GM21737 (cell line): ENCODE data around the gene OSBP2.

Source experiments
- ATAC-seq: cut with Tn5 transposase; IDR thresholded peaks from one replicate; pipeline ENCODE4 v1.9.1; 2021; ENCODE audit warnings: mild to moderate bottlenecking, moderate library complexity; ENCODE audit not compliant: unreplicated experiment

OSBP2 gene

DNA sequence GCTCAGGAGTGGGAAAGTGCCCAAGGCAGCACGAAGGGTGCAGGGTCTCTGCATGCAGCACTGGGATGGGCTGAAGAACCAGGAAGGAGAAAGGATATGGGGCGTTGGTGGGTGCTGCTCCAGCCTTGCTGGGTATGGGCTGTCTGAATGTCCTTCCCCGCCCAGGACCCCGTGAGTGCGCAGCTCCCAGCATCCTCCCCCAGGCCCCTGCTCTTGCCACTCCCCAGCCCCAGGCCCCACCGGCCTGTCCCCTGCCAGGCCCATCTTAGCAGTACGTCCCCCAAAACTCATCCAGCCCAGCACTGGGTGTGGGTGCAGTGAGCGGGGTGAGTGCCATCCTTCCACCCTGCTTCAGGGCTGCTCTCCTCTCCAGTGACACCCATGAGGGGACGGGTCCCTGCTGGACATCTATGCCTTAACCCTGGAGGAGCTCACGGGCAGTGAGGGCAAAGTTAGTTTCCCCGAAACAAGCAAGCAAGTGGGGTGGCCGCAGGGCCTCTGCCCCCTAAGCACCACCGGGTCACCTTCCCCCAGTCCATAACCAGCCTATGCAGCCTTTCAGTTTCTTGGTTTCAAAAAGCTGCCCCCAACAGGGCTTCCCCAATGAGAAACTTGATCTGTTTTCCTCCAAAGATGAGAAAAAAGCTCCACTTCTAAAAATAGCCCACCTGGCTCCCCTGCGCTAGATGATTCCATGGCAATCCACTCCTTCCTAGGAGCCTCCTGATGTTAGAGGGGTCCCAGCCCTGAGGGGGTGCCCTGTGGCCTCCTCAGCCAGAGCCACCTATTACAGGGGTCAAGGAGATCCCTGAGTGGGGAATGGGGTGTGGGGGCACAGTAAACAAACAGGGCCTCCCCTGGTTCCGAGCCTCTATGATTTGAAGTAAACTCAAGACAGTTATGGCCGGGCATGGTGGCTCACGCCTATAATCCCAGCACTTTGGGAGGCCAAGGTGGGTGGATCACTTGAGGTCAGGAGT is 170.1 kb downstream of the OSBP2 start:
- ATAC-seq = no peak

DNA sequence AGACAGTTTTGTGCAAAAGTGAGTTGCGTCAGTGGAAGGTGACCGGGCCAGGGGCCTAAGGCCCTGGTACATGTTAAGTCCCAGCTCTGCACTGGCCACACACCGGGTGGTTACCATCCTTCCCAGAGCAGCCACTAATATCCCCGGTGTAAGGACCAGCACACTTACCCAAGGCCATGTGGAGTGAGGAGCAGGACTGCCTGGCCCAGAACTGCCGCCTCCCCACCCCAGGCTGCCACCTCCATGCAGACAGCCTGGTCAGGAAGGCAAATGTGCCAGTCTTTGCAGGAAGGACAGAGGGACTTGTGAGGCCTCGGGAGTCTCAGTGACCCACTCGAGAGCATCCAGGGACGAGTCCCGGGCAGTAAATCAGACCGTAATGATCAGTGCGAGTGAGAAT is 171.0 kb downstream of the OSBP2 start:
- ATAC-seq = no peak

DNA sequence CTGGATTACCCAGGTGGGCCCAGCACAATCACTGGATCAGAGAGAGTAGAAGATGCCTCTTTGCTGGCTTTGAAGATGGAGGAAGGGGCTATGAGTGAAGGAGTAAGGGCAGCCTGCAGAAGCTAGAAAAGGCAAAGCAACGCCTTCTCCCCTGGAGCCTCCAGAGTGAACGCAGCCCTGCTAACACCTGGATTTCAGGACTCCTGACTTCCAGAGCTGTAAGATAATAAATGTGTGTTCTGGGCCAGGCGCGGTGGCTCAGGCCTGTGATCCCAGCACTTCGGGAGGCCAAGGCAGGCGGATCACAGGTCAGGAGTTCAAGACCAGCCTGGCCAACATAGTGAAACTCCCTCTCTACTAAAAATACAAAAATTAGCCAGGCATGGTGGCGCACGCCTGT is 171.5 kb downstream of the OSBP2 start:
- no peak for ATAC-seq

DNA sequence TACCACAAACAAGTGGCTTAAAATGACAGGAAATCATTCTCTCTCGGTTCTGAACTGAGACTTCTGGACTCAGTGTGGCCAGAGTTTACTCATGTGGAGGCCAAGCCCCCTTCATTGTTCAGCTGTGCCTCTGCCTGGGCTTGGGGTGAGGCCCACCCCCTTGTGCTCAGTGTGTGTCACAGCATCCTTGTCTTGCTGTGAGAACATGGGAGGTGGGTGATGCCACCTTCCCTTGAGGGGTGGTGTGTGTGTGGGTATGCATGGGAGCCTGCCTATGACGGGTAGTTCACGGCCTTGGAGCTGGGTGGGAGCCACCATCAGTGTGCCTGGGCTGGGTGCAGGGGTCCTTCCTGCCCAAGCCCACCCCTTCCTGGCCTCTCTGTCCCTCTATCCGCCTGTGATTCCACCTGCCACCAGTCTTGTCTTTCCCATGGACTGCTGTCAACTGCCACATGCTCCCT is 172.2 kb downstream of the OSBP2 start:
- ATAC-seq = no peak

DNA sequence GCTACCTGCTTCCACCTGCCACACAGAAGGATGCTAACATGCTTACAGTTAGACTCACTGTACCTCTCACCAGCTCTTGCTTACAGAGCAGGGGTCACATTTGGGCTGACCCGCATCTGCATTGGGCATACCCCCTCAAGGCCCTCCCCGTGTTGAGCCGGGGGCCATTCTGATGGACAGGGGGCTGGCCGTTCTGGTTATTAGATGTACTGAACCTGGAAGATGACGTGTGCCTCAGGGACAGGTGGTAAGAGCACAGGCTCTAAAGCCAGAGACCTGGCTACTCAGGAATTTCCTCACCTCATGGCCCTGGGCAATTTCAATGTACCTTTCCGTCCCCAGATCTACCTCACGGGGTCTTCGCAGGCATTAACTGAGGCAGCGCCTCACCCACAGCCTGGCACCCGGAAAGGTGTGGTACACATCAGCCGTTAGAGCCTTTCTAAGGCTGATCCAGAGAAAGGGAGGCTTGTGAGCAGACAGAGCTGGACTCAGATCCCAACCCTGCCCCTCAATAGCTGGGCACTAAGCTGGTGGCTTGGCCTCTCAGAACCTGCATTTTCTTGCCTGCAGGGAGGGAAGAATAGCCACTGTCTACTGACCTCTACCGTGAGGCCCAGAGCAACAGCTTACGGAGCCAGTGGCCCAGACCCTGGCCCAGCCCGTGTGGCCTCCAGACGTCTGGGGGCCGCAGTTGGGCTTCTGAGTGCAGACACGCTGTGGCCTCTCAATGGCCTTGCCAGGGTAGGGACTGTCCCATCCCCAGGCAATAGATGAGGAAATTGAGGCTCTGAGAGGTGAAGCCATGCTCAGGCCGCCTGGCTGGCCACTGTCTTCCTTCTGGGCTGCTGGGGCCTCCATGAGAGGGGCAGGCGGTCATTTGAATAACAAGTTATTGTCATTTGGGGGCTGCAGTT is 173.3 kb downstream of the OSBP2 start:
- no peak for ATAC-seq

DNA sequence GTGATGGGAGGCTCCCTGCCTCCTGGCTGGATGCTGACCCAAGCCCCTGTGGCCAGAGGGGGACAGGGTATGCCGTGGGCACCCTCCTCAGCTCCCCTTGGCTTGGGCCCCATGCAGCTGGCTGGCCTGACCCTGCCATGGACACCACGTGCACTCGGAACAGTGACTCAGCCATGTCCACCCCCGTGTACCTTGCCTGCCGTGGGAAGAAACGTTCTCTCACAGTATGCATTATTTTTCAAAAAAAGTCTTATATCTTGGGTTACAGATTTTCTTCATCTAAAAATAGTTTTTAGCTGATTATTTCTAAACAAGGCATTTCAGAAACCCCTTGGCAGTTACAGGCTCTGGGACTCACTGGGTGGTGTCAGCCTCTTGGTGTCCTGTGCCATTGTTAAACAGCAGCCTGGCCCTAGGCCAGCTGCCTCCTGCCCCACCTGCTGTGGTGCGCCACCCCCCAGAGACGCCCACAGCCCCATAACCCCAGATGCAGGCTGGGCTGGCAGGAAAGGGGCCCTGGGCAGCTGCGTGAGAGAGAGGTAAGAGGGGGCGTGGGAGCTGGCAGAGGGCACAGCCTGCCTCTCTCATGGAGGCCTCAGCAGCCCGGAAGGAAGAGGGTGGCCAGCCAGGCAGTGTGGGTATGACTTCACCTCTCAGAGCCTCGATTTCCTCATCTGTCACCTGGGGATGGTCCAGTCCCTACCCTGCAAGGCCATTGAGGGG is 174.2 kb downstream of the OSBP2 start:
- ATAC-seq = no peak

DNA sequence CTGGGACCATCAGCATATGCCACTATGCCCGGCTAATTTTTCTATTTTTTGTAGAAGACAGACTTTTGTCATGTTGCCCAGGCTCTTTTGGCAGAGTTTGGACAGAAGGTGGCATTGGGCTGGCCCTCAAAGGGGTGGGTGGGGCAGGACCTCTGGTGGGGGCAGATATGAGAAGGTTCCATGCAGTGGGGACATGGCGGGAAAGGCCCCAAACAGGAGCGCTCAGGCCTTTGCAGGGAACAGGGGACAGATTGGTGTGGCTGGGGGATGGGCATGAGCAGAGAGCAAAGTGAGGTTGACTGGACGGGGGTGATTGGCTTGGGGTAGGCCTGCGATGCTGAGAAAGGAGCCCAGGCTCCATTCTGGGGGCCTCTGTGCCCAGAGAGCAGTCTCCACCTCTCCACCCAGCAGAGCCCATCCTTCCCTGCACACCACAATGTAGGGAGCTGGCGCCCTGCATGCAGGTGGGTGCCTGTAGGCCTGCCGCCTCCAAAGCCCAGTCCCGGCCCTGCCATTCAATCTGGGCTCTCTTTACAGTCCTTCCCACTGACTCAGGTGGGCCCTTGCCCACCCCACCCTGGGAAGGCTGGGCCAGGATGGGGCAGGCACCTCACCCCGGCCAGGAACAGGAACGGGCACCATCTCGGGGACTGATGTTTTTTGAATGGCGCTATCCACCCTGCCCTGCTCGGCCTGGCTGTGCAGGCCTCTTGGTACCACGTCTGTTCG is 175.2 kb downstream of the OSBP2 start:
- no peak for ATAC-seq

DNA sequence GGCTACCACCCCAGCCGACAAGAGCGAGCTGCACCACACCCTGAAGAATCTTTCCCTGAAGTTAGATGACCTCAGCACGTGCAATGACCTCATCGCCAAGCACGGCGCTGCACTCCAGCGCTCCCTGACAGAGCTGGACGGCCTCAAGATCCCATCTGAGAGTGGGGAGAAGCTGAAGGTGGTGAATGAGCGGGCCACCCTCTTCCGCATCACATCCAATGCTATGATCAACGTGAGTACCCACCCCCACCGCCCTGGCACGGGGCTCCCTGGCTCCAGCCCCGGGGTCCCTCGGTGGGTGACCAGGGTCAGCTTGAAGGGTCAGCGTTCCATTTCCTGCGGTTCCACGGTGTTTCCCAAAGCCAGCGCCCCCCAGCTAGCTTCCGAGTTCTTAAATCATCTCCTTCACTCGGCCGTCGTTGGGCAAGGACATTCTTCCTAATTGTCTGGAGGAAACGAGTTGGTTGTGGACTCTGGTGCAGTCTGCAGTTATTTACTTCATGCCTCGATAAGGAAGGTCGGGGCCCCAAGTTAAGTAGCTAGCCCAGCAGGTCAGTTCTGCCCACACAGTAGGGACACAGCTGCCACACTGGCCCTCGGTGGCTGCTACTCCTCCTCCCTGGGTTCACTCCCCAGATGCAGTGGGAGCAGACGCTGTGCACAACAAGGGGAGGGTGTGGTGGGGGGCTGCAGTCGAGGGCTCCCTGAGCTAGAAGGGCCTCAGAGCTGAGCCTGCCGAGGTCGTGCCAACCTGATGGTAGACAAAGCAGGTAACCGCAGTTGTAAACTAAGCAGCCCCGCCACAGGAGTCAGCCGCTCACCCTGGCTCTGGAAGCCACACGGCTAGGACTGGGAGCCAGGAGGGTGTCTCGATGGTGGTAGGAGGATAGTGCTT is 176.0 kb downstream of the OSBP2 start:
- no peak for ATAC-seq

DNA sequence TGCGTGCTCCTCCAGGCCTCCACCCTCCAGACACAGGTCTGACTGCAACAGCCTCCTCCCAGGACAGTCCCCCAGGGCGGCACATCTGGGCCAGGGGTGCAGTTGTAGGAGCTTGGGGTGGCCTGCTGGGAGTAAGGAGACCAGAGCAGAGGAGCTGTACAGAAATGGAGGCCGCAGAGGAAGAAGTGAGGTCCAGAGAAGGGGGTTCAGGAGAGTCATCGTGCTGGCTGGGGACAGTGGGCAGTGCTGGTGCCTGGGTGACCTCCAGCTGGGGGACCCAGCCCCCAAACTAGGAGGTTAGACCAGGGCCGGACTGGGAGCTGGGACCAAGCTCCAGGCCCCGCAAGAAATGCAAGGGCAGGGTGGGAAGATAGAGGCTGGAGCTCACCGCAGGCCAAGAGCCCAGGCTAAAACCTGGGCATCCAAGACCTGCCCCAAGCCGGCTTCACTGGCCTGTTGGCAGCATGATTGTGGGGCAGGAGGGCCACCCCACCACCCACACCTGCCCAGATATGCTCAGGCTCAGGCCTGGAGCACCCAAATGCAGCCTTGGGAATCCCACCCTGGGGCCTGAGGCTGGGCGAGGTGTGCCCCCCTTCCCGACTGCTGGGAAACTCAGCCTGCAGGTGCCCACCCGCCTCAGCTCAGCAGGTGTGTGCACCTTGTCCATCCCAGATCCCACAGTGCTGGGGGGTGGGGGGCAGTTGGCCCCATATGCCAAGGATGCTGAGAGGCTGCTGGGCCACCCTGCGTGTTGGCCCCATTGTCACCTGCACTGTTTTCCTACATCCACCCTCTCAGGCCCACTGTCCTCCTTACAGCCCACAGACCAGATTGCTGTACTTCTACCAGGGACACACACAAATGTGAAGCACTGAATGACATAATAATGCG is 177.0 kb downstream of the OSBP2 start:
- no peak for ATAC-seq

DNA sequence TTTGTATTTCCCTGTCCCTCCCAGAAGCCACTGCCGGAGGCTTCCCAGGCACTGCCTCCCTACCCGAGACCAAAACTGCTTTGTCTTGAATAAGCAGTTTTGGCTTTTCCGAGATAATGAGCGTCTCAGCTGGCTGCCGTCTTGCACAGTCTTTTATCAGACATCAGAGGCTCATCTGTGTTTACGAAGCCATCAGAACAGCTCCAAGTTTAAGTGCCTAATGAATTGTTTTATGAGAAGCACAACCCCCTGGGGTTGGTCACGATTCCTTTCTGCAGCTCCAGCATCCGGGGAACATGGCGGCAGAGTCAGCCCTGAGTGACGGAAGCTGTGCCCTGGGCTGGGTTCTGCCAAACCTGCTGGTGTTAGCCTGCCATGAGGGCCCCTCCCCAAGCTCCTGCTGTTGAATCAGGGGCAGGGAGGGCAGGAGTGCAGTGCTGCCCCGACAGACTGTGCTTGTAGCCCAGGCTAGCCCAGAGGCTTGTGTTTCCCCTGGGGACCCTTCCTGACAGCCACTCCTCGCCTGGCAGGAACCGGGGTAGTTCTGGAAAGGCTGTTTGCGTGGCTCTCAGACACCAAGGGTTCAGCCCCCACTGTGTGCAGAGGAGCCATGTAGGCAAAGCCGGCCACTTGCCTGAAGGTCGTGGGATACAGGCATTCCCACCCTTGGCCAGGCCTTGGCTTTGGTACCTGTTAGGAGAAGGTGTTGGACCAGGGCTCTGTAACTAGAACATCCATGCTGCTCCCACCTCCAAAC is 177.8 kb downstream of the OSBP2 start:
- ATAC-seq = no peak

DNA sequence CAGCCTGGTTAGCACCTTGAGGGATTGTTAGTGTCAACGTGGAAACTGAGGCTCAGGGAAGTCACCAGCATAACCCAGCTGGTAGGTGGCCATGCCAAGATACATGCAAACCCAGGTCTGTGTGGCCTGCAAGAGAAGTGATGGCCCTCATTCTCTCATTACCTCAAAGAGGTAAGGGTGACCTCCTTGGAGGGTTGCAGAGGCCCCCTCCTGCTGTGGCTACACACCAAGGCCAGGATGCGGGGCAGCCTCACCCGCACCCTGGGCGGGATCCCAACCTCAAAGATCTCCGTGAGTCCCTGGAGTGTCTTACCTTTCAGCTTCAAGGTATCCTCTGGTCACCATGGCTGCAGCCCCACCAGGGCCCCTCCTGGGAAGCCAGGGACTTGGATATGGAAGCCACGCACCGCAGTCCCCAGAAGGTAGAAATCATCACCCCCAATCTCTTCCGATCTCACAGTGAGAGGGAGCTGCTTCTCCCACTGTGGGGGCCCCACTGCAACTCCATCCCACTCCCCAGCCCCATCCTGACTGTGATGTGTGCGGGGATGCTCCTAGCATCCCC is 178.5 kb downstream of the OSBP2 start:
- no peak for ATAC-seq

DNA sequence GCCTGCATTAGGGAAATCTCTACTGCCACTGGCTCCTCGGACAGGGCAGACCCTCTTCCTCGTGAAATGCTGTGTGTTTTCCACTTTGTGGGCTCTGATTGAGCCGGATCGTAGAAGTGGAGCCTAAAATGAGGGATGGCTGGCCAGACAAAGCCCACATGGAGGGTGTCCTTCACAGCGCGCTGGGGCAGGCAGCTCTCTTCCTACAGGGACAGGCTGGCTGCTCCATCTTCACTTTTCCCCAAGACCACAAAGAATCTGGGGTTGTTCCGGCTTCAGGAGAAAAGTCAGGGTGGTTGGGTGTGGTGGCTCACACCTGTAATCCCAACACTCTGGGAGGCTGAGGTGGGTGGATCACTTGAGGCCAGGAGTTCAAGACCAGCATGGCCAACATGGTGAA is 179.0 kb downstream of the OSBP2 start:
- no peak for ATAC-seq

DNA sequence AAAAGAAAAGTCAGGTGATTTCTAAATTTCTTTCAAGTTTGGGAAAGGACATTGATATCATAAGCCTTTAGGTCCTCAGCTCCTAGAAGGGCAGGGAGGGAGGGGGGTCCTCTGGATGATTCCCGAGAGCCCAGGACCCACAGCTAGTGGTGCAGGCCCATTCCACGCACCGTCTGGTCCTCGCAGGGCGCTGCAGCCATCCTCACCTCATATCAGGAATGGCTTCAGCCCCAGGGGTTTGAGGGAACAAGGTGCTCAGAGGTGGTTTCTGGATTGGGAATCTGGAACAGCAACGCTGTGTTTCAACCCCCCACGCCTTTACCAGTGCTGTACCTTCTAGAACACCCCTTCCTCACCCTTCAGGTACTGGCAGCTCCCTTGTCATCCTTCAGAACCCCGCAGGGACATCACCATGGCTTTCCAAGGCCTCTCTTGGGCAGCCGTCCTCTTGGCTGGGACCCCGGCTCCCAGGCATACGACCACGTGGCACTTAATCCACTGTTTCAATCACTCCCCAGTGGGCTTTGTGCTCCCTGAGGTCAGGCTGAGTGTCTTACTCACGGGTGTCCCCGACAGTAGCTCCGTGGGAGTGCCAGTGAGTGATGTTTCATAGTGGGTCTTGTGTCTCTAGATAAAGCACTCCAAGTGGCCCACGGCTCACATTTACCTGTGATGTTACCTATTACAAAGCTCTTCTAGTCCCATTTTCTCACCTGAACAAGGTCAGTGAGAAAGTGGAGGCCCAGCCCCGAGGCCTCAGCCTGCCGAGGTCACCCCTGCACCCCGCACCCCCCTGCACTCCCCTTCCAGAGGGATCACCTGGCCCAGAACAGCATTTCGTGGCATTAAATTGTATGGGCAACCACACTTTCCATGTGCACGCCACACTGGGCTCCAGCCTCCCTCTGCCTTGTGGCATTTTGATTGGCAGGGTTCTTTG is 180.0 kb downstream of the OSBP2 start:
- no peak for ATAC-seq

DNA sequence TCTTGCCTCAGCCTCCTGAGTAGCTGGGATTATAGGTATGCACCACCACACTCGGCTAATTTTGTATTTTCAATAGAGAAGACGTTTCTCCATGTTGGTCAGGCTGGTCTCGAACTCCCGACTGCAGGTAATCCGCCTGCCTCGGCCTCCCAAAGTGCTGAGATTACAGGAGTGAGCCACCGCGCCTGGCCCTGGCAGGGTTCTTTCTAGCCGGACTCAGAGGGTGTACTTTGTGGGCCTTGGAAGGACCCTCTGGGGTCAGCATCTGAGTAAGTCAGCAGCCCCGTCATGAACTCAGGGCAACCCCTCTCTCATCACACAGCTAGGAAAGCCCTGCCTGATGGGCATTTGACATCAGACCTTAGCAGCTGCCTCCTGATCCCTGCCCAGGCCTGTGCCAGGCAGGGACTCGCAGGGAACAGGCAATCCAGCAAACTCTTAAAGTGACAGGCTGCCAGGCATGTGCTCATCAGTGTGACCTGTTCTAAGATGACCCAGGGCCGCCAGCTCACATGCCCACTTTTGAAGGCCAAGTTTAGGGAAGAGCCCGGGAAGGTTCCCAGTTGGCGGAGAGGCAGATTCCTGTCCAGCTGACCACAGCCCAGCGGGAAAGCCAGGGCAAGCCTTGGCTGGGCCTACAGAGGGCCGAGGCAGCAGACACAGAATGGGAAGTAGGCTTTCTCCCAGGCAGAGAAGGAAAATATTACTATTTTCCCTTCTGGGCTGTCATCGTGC is 181.0 kb downstream of the OSBP2 start:
- no peak for ATAC-seq

DNA sequence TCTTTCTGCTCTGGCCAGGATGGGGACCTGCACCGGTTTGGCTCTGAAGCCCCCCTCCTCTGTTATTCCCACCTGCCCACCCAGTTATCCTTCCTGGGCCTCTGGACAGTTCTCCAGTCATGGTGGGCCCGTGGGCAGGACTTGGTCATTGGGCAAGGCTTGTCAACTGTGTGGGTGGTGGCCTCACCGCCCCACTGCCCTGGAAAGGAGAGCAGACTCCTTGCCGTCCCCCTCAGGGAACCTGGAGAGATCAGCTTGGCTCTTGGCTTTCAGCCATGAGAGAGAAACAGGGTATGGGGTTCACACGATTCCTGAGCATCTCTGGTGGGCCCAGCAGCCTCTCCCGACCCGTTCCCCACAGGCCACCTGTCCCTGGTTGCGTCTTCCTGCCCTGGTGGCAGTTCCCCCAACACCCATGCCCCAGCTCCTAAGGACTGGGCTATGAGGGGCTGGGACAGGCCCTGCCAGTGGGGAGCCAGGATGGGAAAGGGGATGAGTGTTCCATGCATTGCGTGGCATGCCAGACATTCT is 181.6 kb downstream of the OSBP2 start:
- no peak for ATAC-seq
